GM21423 (cell line): ENCODE measurements around the gene HIRIP3.
"Not testable (repeated sequence)": the region's sequence is repeated elsewhere in the genome, so short reads cannot be mapped to it uniquely, and the experiment has no call there.

ENCODE experiments used
- ATAC-seq: cut with Tn5 transposase; IDR thresholded peaks from one replicate; pipeline ENCODE4 v1.9.1; 2021; ENCODE audit warnings: mild to moderate bottlenecking, moderate library complexity; ENCODE audit not compliant: unreplicated experiment

Gene HIRIP3

DNA sequence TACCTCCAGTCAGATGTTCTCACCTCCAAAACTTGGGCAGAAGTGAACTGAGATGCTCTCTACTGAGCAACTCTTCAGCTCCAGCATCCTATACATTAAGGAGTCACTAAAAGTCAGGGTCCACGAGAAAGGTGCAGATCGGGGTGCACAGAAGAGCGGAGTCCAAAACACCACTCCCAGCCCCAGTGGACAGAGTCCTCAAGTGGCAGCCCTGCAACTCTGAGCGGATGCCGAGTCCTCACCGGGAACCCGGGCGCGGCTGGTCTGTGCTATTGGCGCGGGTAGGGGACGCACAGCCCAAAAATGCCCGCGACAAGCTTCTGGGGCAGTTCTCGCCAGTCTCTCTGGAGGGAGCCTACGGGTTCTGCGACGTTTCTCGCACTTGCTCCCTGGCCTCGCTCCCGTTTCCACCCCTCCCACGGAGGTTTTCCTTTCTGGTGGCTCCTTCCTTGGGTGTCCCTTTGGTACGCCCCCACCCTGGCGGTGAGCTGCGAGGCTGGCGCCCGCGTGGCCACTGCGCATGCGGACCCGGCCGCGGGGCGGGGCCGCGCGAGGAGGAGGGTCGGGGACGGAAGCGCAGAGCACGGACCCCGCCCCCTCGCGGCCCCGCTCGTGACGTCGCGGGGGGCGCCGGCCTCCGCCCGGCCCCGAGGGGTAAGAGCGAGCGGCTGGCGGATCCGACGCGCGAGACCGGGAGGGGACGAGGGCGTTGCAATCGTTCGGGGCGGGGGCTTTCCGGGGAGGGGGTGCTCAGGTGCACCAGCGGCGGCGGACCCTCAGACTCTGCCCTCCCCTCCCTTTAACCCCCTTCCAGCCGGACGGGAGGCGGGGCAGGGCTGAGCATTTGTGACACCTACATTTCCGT, 33.7 kb downstream of the HIRIP3 start, which contains the start of gene TMEM219:
TSS of gene TMEM219 (plus strand) at position 601 of the 865 bp plus-strand sequence. CDS start 1,065 bp downstream, outside the sequence.
- peak; percentile 91 for ATAC-seq

- ATAC-seq, result no peak
Measured at GRCh38 chr16:29961127-29961478, 34.3 kb downstream of the HIRIP3 start.

GRCh38 chr16:29959821-29960220, 35.6 kb downstream of the HIRIP3 start:
- not testable (repeated sequence) for ATAC-seq

DNA sequence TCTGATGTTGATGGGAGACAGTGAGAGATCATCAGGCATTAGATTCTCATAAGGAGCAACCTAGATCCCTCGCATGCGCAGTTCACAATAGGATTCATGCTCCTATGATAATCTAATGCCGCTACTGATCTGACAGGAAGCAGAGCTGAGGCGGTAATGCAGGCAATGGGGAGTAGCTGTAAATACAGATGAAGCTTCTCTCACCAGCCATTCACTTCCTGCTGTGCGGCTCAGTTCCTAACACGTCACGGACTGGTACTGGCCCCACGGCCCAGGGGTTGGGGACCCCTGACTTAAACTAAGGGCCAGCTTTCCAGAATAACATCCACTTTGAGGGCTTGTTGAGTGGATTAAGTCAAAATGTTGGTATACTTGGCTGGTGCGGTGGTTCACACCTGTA, 36.1 kb downstream of the HIRIP3 start:
- ATAC-seq, result no peak

GRCh38 chr16:29958756-29959155, 36.7 kb downstream of the HIRIP3 start:
- ATAC-seq, result no peak

GRCh38 chr16:29951625-29952365, 43.6 kb downstream of the HIRIP3 start:
- no peak for ATAC-seq

DNA sequence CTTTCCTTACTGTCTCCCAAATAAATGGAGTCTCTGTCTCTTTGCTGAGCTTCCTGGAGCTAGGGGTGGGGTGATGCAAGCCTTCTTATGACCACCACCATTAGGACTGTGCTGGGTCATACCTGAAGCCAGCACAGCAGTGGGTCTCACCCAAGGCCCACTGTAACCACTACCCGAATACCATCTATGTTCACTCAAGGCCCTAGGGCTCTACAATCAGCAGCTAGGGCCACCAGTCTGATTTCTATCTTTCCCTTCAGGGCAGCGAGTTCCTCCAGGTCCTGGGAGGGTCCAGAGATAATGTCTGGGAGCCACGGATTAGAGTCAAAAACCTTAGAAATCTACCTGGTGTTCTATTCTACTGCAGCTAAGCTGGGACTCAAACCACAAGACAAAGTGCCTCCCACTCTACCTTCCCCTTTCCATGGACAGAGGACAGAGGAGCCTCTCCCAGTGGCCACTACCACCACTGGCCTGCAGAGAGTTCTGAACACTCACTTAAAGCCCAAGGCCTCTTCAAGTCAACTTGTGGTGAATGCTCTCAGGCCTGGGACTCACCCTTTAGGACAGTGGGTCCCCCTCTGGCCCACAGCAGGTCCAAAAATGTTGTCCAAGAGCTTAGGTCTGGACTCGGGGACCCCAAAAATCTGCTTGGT, 44.5 kb downstream of the HIRIP3 start:
- ATAC-seq, result no peak

GRCh38 chr16:29947897-29948296, 47.5 kb downstream of the HIRIP3 start:
- no peak for ATAC-seq

DNA sequence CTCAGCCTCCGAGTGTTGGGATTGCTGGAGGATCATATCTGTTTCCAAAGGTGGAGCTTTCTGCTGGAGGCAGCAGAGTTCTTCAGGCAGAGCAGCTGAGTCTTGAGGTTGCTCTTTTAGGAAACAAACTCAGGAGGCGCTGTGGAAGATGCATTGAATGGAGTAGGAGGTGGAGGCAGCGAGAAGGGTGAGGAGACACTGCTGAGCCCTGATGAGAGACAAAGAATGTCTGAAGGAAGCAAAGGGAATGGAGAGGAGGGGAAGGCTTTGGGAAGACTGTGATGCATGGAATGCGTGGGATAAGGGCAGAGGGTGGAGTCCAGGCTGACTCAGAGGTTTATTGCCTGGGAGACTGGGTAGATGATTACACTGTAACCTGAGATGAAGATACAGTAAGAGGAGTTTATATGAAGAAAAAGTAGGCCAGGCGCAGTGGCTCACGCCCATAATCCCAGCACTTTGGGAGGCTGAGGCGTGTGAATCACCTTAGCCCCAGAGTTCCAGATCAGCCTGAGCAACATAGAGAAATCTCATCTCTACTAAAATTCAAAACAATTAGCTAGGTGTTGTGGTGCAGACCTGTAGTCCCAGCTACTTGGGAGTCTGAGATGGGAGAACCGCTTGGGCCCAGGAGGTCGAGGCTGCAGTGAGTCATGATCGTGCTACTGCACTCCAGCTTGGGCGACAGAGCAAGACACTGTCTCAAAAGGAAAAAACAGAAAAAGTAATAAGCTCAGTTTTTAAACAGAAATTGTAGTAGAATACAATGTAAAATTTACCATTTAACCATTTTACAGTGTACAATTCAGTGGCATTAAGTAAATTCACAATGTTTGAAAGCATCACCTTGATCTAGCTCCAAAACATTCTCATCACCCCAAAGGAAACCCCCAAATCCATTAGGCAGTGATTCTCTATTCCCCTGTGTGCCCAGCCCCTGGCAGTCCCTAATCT, 51.3 kb downstream of the HIRIP3 start:
- ATAC-seq, result no peak
